Subcutaneous adipose tissue (tissue), 4 donors: ENCODE data around the gene ANAPC2. TPM values are rescaled to one million over a fixed set of nuclear protein-coding genes. Genes with fewer than 3 reads are reported as not detected.

Experiments
- CTCF ChIP-seq: fragments of 450-650 bp; IDR thresholded peaks from one replicate; pipeline ENCODE4 v1.5.1; 2016; ENCODE audit warnings: low read depth, mild to moderate bottlenecking, control low read depth, antibody characterized with exemption, moderate library complexity
- total RNA-seq, 4 donors: library from RNA; depleted of rRNA; stranded (reverse); fragments of >200 nt; gene quantifications; one replicate each; pipeline ENCODE4 v1.1.0, GENCODE V29; 2016

Gene ANAPC2
- total RNA-seq, 4 donors from 2014 or later = 11.6 to 53.1 (median 22.6) TPM

DNA sequence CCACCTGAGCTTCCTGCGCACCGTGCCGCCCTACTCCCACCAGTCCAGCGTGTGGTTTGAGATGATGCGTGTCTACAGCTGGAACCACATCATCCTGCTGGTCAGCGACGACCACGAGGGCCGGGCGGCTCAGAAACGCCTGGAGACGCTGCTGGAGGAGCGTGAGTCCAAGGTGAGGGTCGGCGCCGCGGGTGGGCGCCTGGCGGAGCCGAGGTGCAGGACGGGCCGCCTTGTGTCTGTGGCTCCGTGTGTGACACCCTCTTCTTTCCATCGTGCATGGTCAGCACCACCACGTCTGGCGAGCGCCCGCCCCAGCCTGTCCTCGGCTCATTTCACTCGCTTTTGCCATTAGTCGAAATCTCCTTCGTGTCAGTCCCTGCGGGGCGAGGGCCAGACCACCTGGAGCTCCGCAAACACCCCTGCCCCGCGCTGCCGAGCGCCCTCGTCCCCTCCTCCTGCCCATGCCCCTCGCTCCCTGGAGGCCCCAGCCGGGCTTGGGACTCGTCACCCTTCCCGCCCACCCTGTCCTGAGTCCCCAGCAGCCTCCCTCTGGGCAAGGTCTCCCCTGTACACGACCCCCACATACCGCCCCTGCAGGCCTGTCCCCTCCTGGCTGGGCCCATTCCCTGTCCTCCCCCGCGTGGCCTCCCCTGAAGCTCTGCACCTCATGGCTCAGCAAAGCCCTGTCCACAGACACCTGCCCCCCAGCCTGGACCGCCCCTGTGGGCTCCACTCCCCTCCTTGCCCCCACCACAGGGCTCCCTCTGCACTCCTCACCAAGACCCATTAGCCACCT lies 42.4 kb downstream of the ANAPC2 start:
- no peak for TF ChIP-seq CTCF

DNA sequence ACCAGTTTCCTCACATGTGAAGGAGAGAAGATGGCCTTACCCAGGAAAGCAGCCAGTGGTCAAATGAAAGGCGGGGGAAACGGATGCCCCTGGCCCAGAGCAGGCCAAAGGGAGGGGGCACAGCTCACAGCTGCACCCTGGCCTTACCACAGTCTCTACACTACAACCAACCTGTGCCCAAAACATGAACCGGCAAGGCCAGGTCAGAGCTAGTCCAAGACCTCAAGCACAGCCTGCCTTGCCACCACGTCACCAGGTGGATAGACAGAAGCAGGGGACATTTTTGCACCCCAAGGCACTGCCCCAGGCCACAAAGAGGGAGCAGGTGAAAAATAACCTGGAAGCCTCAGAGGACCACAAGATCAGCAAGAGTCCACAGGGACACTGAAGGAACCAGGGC lies 44.9 kb downstream of the ANAPC2 start:
- no peak for TF ChIP-seq CTCF

DNA sequence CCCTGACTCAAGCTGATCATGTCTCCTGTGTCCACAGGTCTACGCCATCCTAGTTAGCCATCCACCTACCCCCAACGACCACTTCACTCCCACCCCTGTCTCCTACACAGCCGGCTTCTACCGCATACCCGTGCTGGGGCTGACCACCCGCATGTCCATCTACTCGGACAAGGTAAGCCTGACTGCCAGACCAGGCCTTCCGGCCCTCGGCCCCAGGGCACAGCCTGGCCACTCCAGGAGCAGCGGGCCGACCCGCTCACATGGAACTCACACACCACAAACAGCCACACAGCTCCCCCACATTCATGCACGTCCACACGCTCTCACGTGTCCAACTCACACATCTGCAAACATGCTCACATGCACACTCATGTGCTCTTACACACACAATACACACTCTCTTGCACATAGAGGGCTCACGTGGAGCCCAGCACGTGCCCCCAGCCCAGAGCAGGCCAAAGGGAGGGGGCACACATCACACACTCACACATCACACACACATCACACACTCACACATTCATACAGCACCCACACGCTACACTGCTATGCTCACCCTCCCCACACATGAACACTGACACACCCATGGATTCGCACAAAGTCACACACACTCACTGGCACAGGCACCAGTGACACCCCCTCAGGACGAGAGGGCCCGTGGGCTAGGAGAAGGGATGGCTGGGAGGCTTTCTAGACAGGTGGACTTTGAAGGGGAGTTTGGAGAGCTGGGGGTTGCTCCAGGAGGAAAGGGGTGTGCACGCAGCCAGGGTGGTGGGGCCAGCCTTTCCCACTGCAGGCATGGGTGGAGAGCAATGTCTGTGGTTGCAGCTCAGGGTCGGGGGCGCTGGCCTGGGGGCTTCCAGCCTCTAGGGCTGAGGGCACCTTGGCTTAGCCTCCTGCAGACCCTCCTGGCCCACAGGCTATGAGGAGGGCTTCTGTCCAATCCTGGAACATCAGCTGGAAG lies 46.1 kb downstream of the ANAPC2 start:
- no peak for TF ChIP-seq CTCF

- no peak for TF ChIP-seq CTCF
These were observed 47.1 kb downstream of the ANAPC2 start for GRCh38 chr9:137141050-137141810.

GRCh38 chr9:137140151-137141012 lies 48.0 kb downstream of the ANAPC2 start:
- TF ChIP-seq CTCF = no peak

- no peak for TF ChIP-seq CTCF
These were observed 48.8 kb downstream of the ANAPC2 start for GRCh38 chr9:137139468-137140150.
